HG03442 (cell line): Measurements from ENCODE around the gene CLCN2.

ENCODE experiments used
- ATAC-seq: cut with Tn5 transposase; IDR thresholded peaks from one replicate; pipeline ENCODE4 v1.9.1; 2021; ENCODE audit warnings: mild to moderate bottlenecking, moderate library complexity; ENCODE audit not compliant: unreplicated experiment

CLCN2 gene

DNA sequence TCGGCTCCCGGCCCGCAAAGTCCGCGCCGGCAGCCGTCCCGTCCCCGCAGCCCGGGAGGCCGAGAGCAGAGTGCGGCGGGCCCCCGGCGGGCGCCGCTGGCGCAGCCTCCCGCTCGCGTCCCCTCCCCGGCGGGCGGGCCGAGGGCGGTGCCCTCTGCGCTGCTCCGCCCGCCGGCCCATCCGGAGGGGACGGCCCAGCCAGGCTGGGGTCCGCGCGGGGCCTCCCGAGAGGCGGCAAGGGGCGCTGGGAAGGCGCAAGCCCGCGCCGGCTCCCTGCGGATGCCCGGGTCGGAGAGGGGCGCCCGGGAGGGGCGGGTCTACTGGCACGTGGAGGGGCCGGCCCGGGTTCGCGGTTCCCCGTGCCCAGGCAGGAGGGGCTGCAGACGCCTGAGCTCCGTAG lies at the start of gene CLCN2, which contains the start of gene POLR2H:
Gene CLCN2, minus strand, starts transcription at position 74 of the 400 bp plus-strand sequence. CDS start 126 bp downstream, outside the sequence.
Gene POLR2H, plus strand, starts transcription at position 179 of the 400 bp plus-strand sequence. CDS start 1,783 bp downstream, outside the sequence.
- ATAC-seq: peak; percentile 28

DNA sequence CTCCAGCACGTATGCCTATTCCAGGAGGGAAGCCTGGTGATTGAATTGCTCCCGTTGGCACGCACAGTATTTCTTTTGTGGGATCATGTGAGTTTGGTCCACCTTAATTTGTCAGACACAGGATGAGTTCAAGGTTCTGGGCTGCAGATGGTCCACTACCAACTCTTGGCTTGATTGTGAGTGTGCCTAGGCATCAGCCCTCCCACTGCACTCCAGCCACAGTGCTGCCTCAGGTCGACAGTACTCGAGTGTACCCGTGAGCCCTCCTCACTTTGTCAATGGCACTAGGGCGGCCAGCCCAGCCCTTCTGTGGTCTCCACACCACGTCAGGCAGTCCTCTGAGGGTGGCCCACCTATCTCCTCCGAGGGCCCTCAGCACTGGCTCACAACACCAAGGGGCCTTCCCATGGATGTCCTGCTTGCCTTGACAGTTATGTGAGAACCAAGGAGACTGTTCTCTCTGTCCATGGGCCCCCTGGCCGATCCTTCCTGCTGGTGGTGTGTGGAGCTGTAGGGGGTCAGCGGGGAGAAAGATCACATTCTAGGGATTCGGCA lies 48.6 kb upstream of the CLCN2 start:
- no peak for ATAC-seq

DNA sequence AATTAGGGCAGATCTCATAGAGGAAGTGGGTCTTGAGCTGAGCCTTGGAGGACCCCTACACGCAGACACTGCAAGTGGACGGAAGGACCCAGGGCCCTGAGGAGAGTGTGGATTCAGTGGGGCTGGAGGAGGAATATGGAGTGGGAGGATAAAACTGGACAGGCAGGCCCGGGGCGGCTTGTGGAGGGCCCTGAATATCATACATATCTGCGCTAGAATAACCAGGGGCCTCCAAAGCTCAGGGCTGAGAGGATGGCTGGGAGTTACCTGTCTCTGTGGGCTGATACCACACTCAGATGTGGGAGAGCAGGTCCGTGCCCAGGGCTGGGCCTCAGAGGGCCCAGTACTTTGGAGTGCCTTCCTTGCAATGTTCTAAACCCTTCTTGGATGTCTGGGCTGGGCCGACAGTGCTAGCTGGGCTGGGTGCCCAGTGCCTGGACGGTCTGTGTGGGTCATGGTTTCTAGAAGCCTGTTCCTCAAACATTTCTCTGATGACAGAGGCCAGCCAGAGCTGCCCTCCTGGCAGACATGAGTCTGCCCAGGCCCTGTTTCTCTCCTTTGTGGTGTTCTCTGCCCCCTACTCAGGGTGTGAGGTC lies 48.0 kb upstream of the CLCN2 start:
- no peak for ATAC-seq

DNA sequence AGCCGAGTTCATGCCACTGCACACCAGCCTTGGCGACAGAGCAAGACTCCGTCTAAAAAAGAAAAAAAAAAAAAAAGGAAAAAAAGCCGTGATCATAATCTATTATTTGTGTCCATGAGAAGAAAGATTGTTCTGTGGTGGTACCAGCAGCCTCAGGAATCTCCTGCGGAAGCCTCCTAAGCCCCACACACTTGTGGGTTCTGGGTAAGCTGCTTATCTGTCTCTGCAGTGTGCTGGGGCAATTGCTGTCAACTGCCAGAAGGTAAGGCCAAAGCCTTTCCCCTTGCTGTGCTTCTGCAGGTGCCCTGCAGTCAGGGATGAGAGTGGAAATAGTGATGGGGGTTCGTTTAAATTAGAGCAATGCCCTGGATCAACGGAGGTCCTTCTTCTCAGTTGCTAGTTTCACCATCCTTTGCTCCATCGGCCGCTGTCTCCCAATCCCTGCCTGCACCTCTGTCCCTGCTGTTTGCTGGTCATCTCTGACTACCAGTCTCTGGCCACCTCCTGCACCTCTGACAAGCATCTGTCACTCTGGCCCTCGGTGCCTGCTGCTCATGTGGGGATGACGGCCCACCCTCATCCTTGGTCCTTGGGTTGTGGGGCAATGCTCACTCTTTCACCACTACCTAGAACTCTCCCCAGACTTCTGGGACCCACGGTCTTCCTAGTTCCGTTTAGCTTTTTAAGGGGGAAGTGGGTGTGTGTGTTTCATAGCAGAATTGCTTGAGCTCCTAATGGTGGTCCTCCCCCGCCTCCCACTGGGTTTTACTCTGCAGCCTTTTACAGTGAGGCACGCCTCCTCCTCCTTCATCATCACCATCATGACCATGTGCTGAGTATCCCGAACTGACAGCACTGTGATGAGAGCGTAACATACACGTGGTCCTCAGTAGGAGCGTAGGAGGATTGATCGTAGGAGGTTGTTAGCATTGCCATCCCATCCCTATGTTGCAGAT lies 43.9 kb upstream of the CLCN2 start:
- no peak for ATAC-seq

DNA sequence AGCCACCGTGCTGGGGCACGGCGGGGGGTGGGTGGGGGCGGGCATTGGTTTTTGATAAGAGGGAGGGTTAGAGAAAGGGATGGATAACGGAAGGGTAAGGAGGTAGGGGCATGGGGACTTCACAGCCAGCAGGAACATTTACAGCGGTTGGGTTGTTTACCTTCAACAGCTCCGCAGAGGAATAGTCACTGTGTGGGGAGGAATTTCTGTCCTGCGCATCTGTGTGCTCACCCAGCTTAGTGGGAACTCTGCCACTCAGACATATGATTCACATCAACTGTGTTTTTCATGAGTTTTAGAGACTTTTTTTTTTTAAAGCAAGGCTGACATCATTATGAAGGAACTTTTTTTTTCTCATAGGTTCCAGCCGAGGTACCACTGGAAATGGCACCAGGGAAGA lies 38.0 kb upstream of the CLCN2 start:
- no peak for ATAC-seq

DNA sequence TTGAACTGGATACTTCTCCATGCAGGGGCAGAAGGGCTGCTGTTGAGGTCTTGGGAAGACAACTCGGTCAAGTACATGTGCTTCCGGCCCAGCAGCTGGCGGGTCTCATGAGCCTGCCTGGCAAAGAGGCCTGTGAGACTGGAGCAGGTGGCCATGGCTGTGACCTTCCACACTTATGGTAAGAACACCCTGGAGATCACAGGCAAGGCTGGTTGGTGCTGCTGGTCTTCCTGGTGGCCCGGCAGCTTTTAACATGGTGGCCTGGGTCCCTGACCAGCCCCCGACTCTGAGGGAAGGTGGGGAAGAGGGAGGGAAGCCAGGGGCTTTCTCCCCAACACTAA lies 33.9 kb upstream of the CLCN2 start:
- ATAC-seq: no peak

DNA sequence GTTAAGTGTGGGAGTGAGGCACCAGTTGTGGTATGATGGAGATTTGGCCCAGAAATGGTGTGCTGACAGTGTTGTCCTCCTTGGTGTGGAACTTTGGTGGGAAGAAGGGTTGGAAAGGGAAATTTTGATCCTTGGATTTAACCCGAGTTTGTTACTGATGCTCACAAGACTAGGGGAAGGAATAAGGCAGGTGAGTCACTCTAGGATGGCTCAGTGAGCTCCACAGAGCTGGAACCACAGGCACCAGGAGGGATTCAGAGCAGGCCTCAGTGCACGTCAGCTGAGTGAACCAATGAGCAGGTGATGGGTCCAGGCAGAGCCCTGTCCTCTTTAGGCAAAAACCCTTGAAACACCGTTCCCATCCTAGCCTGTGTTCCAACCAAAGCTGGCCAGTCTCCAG lies 29.9 kb upstream of the CLCN2 start:
- no peak for ATAC-seq

DNA sequence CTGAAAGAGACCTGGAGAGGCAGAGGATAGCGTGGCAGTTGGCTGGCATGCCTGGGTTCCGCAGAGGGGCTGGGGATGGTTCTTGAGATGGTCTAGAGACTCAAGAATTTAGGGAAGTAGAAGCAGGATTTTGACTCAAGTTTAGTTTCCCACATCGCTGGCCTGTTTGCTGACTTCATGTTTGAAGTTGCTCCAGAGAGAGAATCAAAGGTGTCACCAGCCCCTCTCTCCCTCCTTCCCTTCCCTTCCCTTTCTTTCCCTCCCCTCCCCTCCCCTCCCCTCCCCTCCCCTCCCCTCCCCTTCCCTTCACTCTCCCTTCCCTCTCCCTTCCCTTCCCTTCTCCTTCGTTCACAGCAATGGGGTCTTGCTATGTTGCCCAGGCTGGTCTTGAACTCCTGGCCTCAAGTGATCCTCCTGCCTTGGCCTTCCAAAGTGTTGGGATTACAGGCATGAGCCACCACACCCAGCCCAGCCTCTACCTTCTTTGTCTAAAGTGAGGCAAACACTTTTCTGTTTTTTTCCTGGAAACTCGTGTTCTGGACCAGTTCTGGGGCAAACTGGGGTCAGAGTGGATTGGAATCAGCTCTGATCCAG lies 28.6 kb upstream of the CLCN2 start:
- ATAC-seq: no peak

DNA sequence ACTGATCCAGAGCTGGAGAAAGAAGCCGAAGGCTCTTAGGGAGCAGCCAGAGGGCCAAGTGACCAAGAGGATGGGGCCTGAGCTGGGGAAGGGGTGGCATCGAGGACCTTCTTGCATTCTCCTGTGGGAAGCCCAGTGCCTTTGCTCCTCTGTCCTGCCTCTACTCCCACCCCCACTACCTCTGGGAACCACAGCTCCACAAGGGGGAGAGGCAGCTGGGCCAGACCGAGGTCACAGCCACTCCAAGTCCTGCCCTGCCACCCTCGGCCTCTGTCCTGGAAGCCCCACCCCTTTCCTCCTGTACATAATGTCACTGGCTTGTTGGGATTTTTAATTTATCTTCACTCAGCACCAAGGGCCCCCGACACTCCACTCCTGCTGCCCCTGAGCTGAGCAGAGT lies 28.0 kb upstream of the CLCN2 start:
- no peak for ATAC-seq

DNA sequence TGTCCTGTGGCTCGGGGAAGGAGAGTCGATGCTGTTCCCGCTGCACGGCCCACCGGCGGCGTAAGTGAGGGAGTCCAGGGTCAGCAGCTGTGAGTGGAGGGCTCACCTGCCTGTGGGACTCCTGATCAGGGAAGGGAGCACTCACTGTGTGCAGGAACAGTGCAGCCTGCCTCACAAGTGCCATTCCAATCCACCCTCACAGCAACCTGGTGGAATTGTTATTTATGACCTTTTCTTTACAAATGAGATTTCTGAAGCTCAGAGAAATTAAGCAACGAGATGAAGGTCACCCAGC lies 27.5 kb upstream of the CLCN2 start:
- no peak for ATAC-seq

DNA sequence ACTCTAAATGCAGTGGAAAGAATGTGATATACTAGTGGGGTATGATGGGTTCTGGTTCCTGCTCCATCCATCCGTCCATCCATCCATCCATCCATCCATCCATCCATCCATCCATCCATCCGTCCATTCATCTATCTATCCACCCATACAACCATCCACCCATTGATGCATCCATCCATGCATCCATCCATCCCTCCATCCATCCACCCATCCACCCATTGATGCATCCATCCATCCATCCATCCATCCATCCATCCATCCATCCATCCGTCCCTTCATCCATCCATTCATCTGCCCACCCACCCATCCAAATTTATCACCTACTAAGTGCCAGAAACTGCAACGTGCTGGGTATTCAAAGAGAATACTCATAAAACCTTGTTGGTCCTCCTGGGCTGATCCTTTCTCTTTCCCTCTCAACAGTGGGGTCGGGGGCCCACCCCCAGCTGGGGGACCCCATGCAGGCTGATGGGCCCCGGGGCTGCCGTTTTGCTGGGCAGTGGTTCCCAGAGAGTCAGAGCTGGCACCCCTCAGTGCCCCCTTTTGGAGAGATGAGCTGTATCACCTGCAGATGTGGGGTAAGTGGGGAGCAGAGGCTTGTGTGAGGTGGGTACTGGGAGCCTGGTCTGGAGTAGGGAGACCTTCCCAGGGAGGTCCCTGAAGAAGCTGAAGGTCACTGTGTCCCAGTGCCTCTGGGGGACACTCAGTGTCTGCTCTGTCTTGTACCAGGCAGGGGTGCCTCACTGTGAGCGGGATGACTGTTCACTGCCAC lies 26.9 kb upstream of the CLCN2 start:
- ATAC-seq: no peak

DNA sequence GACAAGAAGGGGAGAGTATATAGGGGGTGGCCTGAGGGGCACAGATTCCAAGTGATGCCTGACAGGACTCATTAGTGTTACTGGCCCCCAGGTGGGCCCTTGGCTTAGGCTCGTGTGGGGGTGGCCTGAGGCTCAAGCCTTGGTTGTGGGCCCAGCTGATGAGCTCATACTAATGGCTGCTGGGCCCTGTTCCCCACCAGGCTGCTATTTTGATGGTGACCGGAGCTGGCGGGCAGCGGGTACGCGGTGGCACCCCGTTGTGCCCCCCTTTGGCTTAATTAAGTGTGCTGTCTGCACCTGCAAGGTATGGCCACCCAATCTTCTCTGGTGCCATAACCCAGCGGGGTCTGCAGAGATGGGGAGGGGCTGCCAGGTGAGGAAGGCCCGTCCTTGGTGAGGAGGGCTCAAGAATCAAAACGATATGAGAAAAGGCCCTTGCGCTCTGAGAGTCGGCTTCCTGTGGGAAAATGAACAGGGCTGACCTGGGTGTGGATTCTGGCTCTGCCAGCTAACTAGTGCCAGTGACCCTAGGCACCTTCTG lies 25.8 kb upstream of the CLCN2 start:
- ATAC-seq: no peak

DNA sequence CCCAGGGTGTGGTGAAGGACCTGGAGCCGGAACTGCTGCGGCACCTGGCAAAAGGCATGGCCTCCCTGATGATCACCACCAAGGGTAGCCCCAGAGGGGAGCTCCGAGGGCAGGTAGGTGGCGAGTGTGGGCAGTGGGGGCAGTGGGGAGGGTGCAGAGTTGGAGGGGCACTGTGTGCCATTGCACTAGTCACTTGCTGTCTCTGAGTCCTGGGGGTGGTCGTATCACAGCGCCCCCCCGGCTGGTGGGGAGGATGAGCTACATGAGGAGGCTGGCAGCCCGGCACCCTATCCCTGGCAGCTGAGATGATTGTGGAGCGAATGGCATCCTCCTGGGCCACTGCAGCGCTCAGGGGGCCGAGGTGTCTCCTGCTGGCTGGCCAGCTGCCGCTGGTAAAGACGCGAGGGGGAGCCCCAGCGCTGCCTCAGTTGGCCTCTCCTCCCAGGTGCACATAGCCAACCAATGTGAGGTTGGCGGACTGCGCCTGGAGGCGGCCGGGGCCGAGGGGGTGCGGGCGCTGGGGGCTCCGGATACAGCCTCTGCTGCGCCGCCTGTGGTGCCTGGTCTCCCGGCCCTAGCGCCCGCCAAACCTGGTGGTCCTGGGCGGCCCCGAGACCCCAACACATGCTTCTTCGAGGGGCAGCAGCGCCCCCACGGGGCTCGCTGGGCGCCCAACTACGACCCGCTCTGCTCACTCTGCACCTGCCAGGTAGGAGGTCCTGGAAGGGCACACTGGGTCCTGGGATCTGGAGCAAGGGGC lies 24.8 kb upstream of the CLCN2 start:
- no peak for ATAC-seq

DNA sequence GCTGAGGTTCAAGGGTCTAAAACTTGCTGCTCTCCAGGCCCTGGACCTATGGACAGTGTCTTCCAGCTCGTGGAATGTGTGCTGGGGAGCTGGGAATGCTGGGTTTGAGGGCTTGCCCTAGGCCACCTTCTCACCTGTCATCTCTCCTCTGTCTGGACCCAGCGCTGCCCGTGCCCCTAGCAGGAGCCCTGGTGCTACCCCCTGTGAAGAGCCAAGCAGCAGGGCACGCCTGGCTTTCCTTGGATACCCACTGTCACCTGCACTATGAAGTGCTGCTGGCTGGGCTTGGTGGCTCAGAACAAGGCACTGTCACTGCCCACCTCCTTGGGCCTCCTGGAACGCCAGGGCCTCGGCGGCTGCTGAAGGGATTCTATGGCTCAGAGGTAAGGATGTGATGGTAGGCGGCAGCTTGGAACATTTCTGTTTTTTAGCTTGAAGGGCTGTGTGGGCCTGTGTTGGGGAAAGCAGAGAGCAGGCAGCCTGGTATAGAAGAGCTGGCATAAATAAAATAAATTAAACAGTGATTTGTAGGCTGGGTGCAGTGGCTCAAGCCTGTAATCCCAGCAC lies 23.5 kb upstream of the CLCN2 start:
- no peak for ATAC-seq

DNA sequence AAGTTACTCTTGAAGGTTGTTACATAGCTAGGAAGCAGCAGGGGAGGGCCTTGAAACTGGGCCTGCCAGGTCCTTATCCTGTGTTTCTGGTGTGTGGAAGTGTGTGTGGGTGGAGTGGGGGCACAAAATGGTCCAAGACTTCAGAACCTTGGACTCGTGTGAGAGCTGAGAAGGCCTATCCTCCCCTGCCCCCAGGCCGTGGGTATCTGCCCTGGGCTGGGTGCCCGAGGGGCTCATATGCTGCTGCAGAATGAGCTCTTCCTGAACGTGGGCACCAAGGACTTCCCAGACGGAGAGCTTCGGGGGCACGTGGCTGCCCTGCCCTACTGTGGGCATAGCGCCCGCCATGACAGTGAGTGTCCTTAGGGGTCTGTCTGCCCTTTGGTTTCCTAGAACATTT lies 22.9 kb upstream of the CLCN2 start:
- ATAC-seq: no peak

DNA sequence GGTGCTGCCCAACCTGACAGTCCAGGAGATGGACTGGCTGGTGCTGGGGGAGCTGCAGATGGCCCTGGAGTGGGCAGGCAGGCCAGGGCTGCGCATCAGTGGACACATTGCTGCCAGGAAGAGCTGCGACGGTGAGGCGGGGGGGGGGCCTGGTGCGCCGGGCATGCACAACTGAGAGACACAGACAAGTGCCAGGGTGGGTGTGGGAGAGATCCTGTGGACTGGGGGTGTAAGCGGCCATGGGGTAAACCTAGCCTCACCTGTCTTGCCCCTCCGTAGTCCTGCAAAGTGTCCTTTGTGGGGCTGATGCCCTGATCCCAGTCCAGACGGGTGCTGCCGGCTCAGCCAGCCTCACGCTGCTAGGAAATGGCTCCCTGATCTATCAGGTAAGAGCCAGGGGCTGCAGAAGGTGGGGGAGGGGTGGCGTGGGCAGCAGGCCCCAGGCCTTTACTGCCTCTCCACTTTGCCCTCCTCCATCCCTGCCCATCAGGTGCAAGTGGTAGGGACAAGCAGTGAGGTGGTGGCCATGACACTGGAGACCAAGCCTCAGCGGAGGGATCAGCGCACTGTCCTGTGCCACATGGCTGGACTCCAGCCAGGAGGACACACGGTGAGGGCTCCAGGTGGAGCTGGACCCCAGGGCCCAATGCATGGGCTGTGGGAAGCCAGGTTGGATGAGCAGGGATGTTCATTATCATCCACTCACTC lies 21.8 kb upstream of the CLCN2 start:
- ATAC-seq: no peak

DNA sequence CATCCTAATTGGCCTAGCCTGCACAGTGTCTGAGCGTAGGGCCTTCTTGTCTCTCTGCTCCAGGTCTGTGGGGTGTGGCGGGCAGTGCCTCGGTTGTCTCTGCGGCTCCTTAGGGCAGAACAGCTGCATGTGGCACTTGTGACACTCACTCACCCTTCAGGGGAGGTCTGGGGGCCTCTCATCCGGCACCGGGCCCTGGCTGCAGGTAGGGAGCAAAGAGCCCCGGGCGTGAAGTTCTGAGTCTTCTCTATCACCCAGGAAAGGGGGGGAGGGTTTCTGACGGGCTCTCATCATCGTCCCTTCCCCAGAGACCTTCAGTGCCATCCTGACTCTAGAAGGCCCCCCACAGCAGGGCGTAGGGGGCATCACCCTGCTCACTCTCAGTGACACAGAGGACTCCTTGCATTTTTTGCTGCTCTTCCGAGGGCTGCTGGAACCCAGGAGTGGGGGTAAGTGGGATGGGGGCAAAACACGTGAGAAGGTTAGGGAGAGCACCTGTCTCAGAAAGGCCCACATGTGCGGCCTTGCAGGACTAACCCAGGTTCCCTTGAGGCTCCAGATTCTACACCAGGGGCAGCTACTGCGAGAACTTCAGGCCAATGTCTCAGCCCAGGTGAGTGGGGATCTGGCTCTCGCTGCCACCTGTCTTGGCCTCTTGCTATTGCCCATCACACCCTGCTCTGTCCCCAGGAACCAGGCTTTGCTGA lies 21.1 kb upstream of the CLCN2 start:
- no peak for ATAC-seq
